Activated CD8-positive, alpha-beta memory T cell treated with anti-CD3 and anti-CD28 coated beads, Interleukin-2, amount 10 ng/mL, durations not matched to agents 7 days and 5 days (primary cell): ENCODE measurements around the gene ATF7. TPM values are rescaled to one million over a fixed set of nuclear protein-coding genes. Genes with fewer than 3 reads are reported as not detected.
"Not testable (repeated sequence)": the region's sequence is repeated elsewhere in the genome, so short reads cannot be mapped to it uniquely, and the experiment has no call there.

Source experiments
- ATAC-seq: fragments of 150-1000 bp; cut with Tn5 transposase; one replicate; pipeline ENCODE4 v1.10.0; 2021; ENCODE audit warnings: moderate library complexity
- CTCF ChIA-PET: fragments of 350-600 bp; sonication (Branson Sonifier 250); formaldehyde crosslinking; loops from one replicate; lab custom pipeline; 2021; ENCODE audit warnings: antibody characterized with exemption; lab: Charles Lee
- DNase-seq: peaks from one replicate; pipeline ENCODE4 v3.0.0-alpha.2; 2020
- H3K27ac Mint-ChIP-seq: one replicate; pipeline ENCODE4 v1.8.0; 2021; ENCODE audit warnings: mild to moderate bottlenecking, mixed read lengths
- H3K27me3 Mint-ChIP-seq: one replicate; pipeline ENCODE4 v1.8.0; 2021; ENCODE audit warnings: mixed read lengths
- H3K36me3 Mint-ChIP-seq: one replicate; pipeline ENCODE4 v1.8.0; 2021; ENCODE audit warnings: mild to moderate bottlenecking, mixed read lengths
- H3K4me1 Mint-ChIP-seq: one replicate; pipeline ENCODE4 v1.8.0; 2021; ENCODE audit warnings: mixed read lengths
- H3K4me3 Mint-ChIP-seq: one replicate; pipeline ENCODE4 v1.8.0; 2021; ENCODE audit warnings: mild to moderate bottlenecking, moderate library complexity, mixed read lengths
- H3K9me3 Mint-ChIP-seq: one replicate; pipeline ENCODE4 v1.8.0; 2022; ENCODE audit warnings: low read depth, mixed read lengths
- total RNA-seq, 2 experiments: library from RNA; stranded (reverse); gene quantifications; one replicate each; pipeline ENCODE4 v1.2.3, GENCODE V29; 2021

The ATF7 gene
- total RNA-seq, 2 experiments from 2014 or later: 24.6 to 33.8 TPM

DNA sequence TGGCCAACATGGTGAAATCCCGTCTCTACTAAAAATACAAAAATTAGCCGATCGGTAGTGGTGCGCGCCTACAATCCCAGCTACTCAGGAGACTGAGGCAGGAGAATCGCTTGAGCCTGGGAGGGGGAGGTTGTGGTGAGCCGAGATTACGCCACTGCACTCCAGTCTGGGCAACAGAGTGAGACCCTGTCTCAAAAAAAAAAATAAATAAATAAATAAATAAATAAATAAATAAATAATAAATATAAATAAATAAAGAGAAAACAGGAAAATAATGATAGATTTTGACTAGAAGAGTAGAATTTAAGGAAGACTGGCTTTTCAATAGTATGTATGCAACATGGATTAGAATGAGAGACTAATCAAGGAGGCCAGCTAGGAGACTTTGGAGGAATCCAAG is 76.1 kb downstream of the ATF7 start:
- ATAC-seq, DNase-seq, H3K4me3 Mint-ChIP-seq, H3K4me1 Mint-ChIP-seq, CTCF ChIA-PET, H3K27ac Mint-ChIP-seq, H3K9me3 Mint-ChIP-seq, H3K27me3 Mint-ChIP-seq: not testable (repeated sequence)
- peaks cover 15% of the 10 kb centered on the region for H3K36me3 Mint-ChIP-seq

DNA sequence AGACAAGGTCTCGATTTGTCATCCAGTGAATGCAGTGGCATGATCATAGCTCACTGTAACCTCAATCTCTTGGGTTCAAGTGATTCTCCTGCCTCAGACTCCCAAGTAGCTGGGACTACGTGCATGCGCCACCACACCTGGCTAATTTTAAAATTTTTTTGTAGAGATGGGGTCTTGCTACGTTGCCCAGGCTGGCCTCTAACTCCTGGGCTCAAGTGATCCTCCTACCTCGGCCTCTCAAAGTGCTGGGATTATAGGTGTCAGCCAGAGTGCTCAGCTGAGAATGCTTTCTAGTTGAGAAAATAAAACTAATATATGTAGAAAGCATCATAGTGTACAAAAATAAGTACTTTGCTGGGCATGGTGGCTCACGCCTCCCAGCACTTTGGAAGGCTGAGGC is 77.8 kb downstream of the ATF7 start:
- DNase-seq, CTCF ChIA-PET, H3K4me3 Mint-ChIP-seq, ATAC-seq, H3K27me3 Mint-ChIP-seq, H3K27ac Mint-ChIP-seq, H3K9me3 Mint-ChIP-seq: not testable (repeated sequence)
- H3K36me3 Mint-ChIP-seq: peaks cover 15% of the 10 kb centered on the region
- peaks cover 13% of the 10 kb centered on the region for H3K4me1 Mint-ChIP-seq

DNA sequence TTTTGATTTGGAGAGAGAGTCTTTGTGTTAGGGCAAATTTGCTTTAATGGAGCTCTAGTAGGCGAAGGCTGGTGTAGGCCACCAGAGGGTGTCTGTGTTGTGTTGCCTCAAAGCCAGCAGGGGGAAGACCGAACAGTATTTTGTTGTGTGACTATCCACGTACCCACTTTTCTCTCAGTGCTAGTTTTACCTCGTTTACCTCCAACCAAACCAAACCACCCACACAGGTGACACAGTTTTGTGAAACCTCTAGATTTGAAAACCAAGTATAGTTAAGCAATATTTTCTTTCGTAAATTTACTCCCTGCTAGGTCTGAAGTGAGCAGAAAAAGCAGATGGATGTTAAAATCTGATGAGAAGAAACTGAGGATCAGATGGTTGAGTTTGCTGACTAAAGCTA is 82.6 kb downstream of the ATF7 start:
- Mint-ChIP-seq H3K36me3 (peaks cover 10% of the 10 kb centered on the region), H3K4me3 (no peak overlapping the region), H3K27ac (peak overlapping the region; percentile 63), H3K9me3 (no peaks in the 10 kb centered on the region), H3K27me3 (no peaks in the 10 kb centered on the region), H3K4me1 (peaks cover 11% of the 10 kb centered on the region)
- DNase-seq: peak; percentile 70
- CTCF ChIA-PET: interaction anchor here (0.6 to 4.5 kb wide), 29 partner anchors 8 to 496 kb away, joined by 3 to 77 read pairs (median 4); partner anchors contain the start of gene ATP5MC2
- peak; percentile 98 for ATAC-seq

GRCh38 chr12:53539526-53539925 is 86.7 kb downstream of the ATF7 start:
- peaks cover 20% of the 10 kb centered on the region for H3K36me3 Mint-ChIP-seq

GRCh38 chr12:53538209-53538689 is 87.9 kb downstream of the ATF7 start:
- Mint-ChIP-seq H3K27me3 (no peaks in the 10 kb centered on the region), H3K4me3 (no peak overlapping the region), H3K9me3 (no peaks in the 10 kb centered on the region), H3K36me3 (peaks cover 23% of the 10 kb centered on the region), H3K4me1 (no peaks in the 10 kb centered on the region), H3K27ac (no peak overlapping the region)
- DNase-seq (no peak), ATAC-seq (no peak)
- CTCF ChIA-PET: interaction anchor here (1.2 to 3.4 kb wide), 3 partner anchors 18 to 206 kb away, joined by 3 to 17 read pairs (median 4); partner anchors contain the start of gene ATP5MC2

More at GRCh38 chr12:53539526-53539925, 86.7 kb downstream of the ATF7 start:
- Mint-ChIP-seq H3K4me1 (peaks cover 9% of the 10 kb centered on the region), H3K27ac (no peak overlapping the region), H3K4me3 (no peak overlapping the region), H3K27me3 (no peaks in the 10 kb centered on the region), H3K9me3 (no peaks in the 10 kb centered on the region)
- ATAC-seq (no peak), DNase-seq (no peak)
- CTCF ChIA-PET: interaction anchor here (1.5 to 3.4 kb wide), 2 partner anchors 137 to 204 kb away, joined by 4 to 17 read pairs; partner anchors contain the start of gene ATP5MC2

GRCh38 chr12:53536962-53537361 is 89.2 kb downstream of the ATF7 start:
- Mint-ChIP-seq H3K9me3 (no peaks in the 10 kb centered on the region), H3K27me3 (no peaks in the 10 kb centered on the region), H3K27ac (no peak overlapping the region), H3K4me3 (no peak overlapping the region), H3K4me1 (no peaks in the 10 kb centered on the region), H3K36me3 (peaks cover 25% of the 10 kb centered on the region)
- CTCF ChIA-PET: no interaction called here
- no peak for DNase-seq
- no peak for ATAC-seq

- CTCF ChIA-PET: interaction anchor here (0.9 to 2.1 kb wide), 5 partner anchors 10 to 210 kb away, joined by 3 to 6 read pairs (median 4); partner anchors contain the start of gene ATP5MC2
- Mint-ChIP-seq H3K36me3 (peaks cover 28% of the 10 kb centered on the region), H3K27ac (no peak overlapping the region), H3K4me3 (no peak overlapping the region), H3K27me3 (no peaks in the 10 kb centered on the region), H3K9me3 (no peaks in the 10 kb centered on the region), H3K4me1 (no peaks in the 10 kb centered on the region)
- DNase-seq: no peak
- ATAC-seq: no peak
Measured at GRCh38 chr12:53533471-53533870, 92.7 kb downstream of the ATF7 start.

DNA sequence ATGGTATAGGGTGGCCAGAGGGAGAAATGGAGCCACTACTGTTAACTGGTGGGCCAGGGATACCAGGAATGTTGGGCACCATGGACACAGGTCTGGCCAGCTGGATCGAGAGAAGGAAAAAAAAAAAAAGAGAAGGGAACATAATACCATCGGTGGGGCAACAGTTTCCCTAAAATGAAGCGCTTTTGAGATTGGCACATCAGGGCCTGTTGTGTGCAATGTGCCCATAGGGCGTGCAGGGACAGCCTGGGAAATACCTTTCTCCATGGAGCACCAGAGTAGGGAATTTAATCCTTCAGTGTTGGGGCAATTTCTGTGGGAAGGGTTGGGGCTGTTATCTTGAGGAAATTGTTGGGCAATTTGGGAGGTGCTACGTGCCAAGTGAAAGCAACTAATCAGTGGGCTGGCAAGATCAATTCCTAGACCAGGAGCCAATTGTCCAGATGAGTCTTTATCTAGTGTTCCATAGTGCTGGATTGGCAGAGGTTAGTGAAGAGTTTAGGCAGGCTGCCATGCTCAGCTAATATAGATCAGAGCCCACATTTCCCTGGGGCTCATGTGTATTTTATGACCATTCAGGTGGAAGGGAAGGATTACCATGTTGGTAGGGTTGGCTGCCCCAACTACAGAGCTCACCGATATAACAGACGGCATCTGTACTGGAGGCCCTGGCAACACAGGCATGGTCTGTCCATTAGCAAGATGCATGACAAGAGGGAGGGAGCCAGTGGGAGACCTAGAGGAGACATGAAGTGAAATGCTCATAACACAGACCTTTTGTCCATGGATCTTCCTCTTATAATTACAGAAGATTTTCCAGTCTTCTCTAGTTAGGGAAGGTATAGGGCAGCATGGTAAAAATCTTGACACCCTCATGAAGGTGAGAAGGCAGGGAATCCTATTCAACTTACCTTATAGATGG is 93.4 kb downstream of the ATF7 start:
- no peak overlapping the region for H3K27ac Mint-ChIP-seq
- ATAC-seq (no peak), DNase-seq (no peak)
- H3K4me1 Mint-ChIP-seq: no peaks in the 10 kb centered on the region
- H3K4me3 Mint-ChIP-seq: no peak overlapping the region
- no peaks in the 10 kb centered on the region for H3K27me3 Mint-ChIP-seq
- peaks cover 28% of the 10 kb centered on the region for H3K36me3 Mint-ChIP-seq
- CTCF ChIA-PET: interaction anchor here (0.9 to 2.1 kb wide), 5 partner anchors 10 to 211 kb away, joined by 3 to 6 read pairs (median 4); partner anchors contain the start of gene ATP5MC2
- H3K9me3 Mint-ChIP-seq: no peaks in the 10 kb centered on the region

- H3K27me3 Mint-ChIP-seq: no peaks in the 10 kb centered on the region
- CTCF ChIA-PET: interaction anchor here (2.1 kb wide), 1 partner anchor 23 kb away, joined by 6 read pairs; no protein-coding TSS in a partner anchor
- ATAC-seq: no peak
- no peaks in the 10 kb centered on the region for H3K9me3 Mint-ChIP-seq
- H3K36me3 Mint-ChIP-seq: peaks cover 26% of the 10 kb centered on the region
- no peak overlapping the region for H3K4me3 Mint-ChIP-seq
- H3K4me1 Mint-ChIP-seq: no peaks in the 10 kb centered on the region
- no peak for DNase-seq
- no peak overlapping the region for H3K27ac Mint-ChIP-seq
Measured at GRCh38 chr12:53532021-53532420, 94.2 kb downstream of the ATF7 start.

DNA sequence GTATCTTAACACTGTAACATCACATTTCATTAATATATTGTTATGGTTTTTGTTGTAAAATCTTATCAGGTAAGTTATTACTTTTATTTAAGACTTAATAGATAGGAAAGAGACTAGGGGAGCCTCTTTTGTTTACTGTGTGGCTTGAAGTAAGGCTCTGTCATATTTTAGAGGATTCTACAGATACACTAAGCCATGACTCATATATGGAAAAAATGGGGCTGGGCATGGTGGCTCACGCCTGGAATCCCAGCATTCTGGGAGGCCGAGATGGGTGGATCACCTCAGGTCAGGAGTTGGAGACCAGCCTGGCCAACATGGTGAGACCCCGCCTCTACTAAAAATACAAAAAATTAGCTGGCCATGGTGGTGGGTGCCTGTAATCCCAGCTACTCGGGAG is 95.3 kb downstream of the ATF7 start:
- H3K27ac Mint-ChIP-seq: no peak overlapping the region
- DNase-seq: no peak
- peaks cover 27% of the 10 kb centered on the region for H3K36me3 Mint-ChIP-seq
- H3K4me3 Mint-ChIP-seq: no peak overlapping the region
- H3K4me1 Mint-ChIP-seq: no peaks in the 10 kb centered on the region
- CTCF ChIA-PET: interaction anchor here (0.7 kb wide), 1 partner anchor 212 kb away, joined by 3 read pairs; no protein-coding TSS in a partner anchor
- ATAC-seq: no peak
- no peaks in the 10 kb centered on the region for H3K9me3 Mint-ChIP-seq
- no peaks in the 10 kb centered on the region for H3K27me3 Mint-ChIP-seq

DNA sequence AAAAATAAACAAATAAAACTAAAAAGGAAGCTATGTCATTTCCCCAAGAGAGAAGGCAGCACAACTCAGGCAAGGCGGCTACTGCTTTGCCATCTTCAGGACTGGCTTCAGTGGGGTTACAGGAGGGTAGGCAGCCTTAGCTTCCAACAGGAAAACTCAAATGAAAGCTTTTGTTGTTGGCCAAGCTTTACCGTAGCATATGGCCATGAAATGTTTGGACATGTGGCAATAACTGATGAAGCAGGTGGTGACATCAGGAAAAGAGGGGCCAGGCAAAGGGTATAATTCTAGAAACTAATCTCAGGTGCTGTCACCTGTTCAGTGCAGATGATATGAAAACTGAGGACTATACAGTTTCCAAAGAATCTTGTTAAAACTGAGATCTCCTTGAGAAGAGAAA is 96.1 kb downstream of the ATF7 start:
- CTCF ChIA-PET: interaction anchor here (0.6 kb wide), 1 partner anchor 107 kb away, joined by 3 read pairs; no protein-coding TSS in a partner anchor
- H3K4me3 Mint-ChIP-seq: no peak overlapping the region
- no peaks in the 10 kb centered on the region for H3K27me3 Mint-ChIP-seq
- ATAC-seq (no peak), DNase-seq (no peak)
- no peaks in the 10 kb centered on the region for H3K9me3 Mint-ChIP-seq
- H3K4me1 Mint-ChIP-seq: no peaks in the 10 kb centered on the region
- H3K36me3 Mint-ChIP-seq: peaks cover 20% of the 10 kb centered on the region
- H3K27ac Mint-ChIP-seq: no peak overlapping the region

DNA sequence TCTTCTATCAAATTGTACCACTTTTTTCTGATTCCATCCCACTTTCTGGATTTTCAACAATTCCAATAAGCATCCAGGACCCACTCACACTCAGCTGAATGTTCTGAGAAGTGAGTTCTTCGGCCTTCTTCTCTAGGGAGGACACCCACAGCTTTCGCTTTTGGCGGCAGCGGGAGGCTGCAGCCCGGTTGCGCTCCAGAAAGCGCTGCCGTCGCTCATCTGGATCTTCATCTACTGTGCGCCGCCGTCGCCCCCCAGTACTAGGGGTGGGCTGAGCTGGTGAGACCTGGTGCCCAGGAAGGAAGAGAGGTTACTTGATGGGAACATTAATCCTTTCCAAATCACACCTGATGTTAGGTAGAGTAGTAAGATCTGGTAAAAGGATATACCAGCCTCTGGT is 101.7 kb downstream of the ATF7 start:
- Mint-ChIP-seq H3K4me3 (no peak overlapping the region), H3K27me3 (no peaks in the 10 kb centered on the region), H3K27ac (no peak overlapping the region), H3K4me1 (peaks cover 2% of the 10 kb centered on the region), H3K36me3 (peaks cover 28% of the 10 kb centered on the region), H3K9me3 (no peaks in the 10 kb centered on the region)
- CTCF ChIA-PET: interaction anchor here (0.7 to 2.2 kb wide), 2 partner anchors 10 to 16 kb away, joined by 4 to 7 read pairs; partner anchors contain the start of gene NPFF
- ATAC-seq: no peak
- no peak for DNase-seq

GRCh38 chr12:53523131-53523530 is 103.1 kb downstream of the ATF7 start:
- peaks cover 25% of the 10 kb centered on the region for H3K36me3 Mint-ChIP-seq
- peaks cover 2% of the 10 kb centered on the region for H3K4me1 Mint-ChIP-seq
- H3K4me3 Mint-ChIP-seq: no peak overlapping the region
- no peak overlapping the region for H3K27ac Mint-ChIP-seq
- no peak for ATAC-seq
- H3K27me3 Mint-ChIP-seq: no peaks in the 10 kb centered on the region
- CTCF ChIA-PET: interaction anchor here (2.2 kb wide), 1 partner anchor 15 kb away, joined by 7 read pairs; the partner anchor contains the start of gene NPFF
- no peaks in the 10 kb centered on the region for H3K9me3 Mint-ChIP-seq
- DNase-seq: no peak
